HG03442 (cell line): ENCODE data around the gene CD200R1L.

Experiments
- ATAC-seq: cut with Tn5 transposase; IDR thresholded peaks from one replicate; pipeline ENCODE4 v1.9.1; 2021; ENCODE audit warnings: mild to moderate bottlenecking, moderate library complexity; ENCODE audit not compliant: unreplicated experiment

Gene CD200R1L

GRCh38 chr3:112822064-112823055 is 24.3 kb downstream of the CD200R1L start:
- no peak for ATAC-seq

DNA sequence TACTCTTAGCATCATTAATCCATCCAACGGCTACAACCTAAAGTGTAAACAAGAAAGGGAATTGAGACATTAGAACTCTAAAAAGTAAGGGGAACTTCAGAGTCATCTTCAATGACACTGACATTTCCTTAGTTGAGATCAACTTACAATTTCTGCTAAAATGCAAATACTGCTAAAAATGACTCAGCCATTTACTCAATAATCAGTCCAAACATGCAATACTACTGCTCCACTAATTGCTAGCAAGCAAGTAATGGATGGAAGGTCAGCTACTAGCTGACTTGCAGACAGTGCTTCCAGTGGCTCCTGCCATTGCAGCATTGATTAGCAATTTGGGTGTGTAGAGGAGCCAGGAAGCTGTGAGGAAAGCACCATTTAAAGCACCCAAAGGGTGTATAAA is 28.4 kb downstream of the CD200R1L start:
- no peak for ATAC-seq

- ATAC-seq: no peak
Observed at GRCh38 chr3:112817797-112818196, 28.9 kb downstream of the CD200R1L start.

DNA sequence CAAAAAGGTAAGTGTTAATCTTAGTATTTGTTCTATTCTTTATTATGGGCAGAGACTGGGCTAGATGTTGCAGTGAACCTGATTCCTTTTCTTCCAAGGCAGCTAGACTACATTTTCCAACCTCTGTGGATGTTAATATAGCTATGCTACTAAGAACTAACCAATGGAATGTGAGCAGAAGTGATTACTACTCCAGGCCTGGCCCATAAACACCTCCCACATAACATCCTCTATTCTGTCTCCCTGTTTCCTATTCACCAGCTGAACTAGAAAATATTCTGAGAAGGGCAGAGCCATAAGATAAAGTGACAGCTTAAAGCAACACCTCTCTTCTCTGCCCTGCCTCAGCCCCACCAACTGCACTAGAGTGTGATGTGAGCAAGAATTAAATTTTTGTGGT is 29.4 kb downstream of the CD200R1L start:
- ATAC-seq: no peak

- no peak for ATAC-seq
Observed at GRCh38 chr3:112815981-112816380, 30.7 kb downstream of the CD200R1L start.

- no peak for ATAC-seq
Observed at GRCh38 chr3:112814266-112814665, 32.4 kb downstream of the CD200R1L start.

DNA sequence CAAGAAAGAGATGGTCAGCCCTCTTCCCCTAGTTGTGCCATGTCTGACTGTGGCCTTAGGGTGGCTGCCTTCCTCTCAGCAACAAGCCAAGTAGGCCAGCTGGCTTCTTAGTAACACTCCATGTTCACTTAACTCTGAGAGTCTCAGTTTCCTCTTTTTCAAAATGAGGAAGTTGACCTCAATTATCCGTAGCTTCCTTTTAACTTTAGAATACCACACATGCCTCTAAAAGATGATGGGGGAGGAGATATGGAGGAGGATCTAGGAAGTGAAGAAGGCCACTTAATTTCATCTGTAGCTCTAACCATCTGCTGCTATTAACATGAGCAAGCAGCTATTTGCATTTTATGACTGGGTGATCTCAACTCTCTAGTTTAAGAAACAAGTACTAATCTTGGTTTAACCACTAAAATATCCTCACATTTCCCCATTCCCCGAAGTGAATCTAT is 32.9 kb downstream of the CD200R1L start:
- peak; percentile 65 for ATAC-seq

- ATAC-seq: no peak
Observed at GRCh38 chr3:112813016-112813415, 33.6 kb downstream of the CD200R1L start.

GRCh38 chr3:112811917-112812660 is 34.6 kb downstream of the CD200R1L start:
- no peak for ATAC-seq

DNA sequence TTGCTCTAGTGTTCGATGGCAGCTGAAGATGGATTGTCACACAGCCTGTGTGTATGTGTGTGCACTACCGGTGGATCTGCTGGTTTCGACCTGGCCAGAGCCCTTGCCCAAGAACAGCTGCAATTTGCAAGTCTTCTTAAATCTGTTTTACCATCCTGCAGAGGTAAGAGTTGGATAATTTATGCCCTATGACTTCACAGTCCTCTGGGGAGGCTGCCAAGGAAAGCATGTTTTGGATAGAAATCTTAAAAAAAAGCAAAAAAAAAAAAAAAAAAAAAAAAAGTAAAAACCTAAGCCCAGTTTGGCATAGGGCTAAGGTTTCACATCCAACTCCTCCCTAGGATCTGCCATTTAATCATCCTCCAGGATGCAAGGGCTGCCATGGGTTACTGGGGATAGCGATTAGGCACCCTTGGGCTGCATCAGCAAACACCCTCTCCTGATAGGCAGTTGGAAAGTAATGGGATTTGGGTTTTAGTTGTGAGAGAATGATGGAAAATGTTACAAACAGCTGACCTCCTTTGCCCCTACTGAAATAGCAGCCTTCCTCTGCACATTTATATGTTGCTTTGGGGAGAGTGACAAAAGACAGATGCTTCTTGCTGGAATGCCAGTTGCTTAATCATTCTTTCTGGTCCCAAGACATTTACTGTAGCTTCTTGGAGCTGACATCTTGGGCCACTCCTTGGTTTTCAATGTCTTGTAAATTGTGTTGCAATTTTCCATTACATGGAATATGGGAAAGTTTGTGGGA is 35.4 kb downstream of the CD200R1L start:
- ATAC-seq: no peak

- ATAC-seq: no peak
Observed at GRCh38 chr3:112810561-112810960, 36.1 kb downstream of the CD200R1L start.

DNA sequence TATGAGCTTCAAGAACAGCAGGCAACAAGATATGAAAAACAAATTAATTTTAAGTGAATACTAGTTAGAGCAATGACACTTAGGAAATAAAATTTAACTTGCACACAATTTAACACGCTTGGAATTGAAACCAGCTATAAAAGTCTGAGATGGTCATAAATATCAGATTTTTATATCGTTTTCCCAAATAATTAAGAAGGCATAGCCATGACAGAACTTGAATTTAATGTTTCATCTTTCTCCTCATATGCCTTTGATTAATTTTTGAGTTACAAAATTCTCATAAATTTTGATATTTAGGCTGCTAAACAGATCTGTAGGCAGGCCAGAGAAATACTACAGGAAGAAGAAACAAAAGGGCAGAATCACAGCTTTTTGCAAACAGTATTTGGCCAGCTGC is 38.5 kb downstream of the CD200R1L start:
- ATAC-seq: no peak

- ATAC-seq: no peak
Observed at GRCh38 chr3:112807685-112808084, 39.0 kb downstream of the CD200R1L start.

GRCh38 chr3:112806903-112807302 is 39.8 kb downstream of the CD200R1L start:
- ATAC-seq: no peak

GRCh38 chr3:112805126-112805525 is 41.5 kb downstream of the CD200R1L start:
- ATAC-seq: no peak

DNA sequence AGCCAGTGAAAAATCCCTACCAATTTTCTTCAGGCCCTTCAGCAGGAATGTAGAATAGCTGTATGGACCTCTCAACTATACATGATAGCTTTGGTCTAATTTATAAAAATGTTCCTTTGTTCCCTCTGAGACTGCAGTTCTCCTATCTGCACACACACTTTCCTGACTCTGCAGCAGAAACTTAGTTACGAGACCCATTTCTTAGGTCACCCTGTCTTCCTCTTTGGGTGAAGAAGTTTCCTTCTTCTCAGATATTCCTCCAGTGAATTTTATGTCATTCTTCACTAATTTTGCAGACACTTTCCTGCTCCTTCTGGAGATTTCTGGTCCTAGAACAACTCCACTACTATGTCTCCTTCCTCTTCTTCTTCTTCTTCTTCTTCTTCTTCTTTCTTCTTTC is 42.6 kb downstream of the CD200R1L start:
- no peak for ATAC-seq

- no peak for ATAC-seq
Observed at GRCh38 chr3:112803467-112803866, 43.2 kb downstream of the CD200R1L start.

DNA sequence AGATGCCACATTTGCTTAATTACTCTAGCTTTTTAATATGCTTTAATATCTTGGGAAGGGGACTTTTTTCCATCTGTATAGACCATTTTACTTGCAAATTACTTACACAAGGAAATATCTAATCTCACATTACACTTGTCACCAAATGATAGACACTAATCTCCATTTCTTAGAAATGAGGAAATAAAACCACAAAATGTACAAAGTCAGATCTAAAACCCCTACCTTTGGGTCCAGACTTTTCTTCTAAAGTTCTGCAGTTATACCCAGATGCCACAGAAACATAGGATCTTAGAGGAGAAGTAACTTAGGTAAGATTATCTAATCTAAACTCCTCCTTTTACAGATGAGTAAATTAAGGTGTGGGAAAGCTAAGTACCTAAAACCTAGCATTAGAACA is 44.3 kb downstream of the CD200R1L start:
- no peak for ATAC-seq

DNA sequence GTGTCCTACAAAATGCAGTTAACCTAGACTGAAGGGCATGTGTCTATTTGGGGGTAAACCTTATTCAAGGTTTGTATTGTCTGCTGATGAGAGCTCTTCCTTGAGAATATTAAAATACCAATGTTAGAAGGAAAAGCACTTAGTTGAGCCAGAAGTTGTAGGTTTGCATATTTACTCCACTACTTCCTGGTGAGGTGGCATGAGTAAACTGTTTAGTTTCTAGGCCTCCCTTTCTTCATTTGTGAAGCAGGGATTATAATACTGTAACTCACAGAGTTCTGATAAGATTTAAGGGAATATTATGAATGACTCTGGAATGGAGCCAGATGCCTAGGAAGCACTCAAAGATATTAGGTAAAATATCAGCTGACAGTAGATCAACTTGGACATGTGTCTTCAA is 46.7 kb downstream of the CD200R1L start:
- no peak for ATAC-seq

GRCh38 chr3:112794622-112795172 is 52.0 kb downstream of the CD200R1L start:
- no peak for ATAC-seq
